NCI-H1436 treated with DMSO at 0.1 percent for 48 hours (cell line): ENCODE results near the gene LILRB4.
"Not testable (repeated sequence)": the region's sequence is repeated elsewhere in the genome, so short reads cannot be mapped to it uniquely, and the experiment has no call there.

Experiments
- DNase-seq: peaks from one replicate; lab custom pipeline; 2025; lab: John Stamatoyannopoulos, UW

Gene LILRB4

GRCh38 chr19:54694648-54695047, 31.9 kb downstream of the LILRB4 start:
- no peak for DNase-seq

GRCh38 chr19:54696117-54696548, 33.3 kb downstream of the LILRB4 start:
- no peak for DNase-seq

- no peak for DNase-seq
These were observed 34.0 kb downstream of the LILRB4 start for GRCh38 chr19:54696766-54697165.

- DNase-seq: not testable (repeated sequence)
These were observed 34.9 kb downstream of the LILRB4 start for GRCh38 chr19:54697716-54698115.

GRCh38 chr19:54704928-54705327, 42.1 kb downstream of the LILRB4 start:
- DNase-seq: no peak

GRCh38 chr19:54707962-54708361, 45.2 kb downstream of the LILRB4 start:
- DNase-seq: no peak

- DNase-seq: no peak
These were observed 46.0 kb downstream of the LILRB4 start for GRCh38 chr19:54708781-54709180.

- no peak for DNase-seq
These were observed 46.6 kb downstream of the LILRB4 start for GRCh38 chr19:54709212-54709948.

GRCh38 chr19:54709956-54710355, 47.2 kb downstream of the LILRB4 start:
- DNase-seq: not testable (repeated sequence)
